ENCODE measurements around the gene ATP11B.
"Not testable (repeated sequence)": the region's sequence is repeated elsewhere in the genome, so short reads cannot be mapped to it uniquely, and the experiment has no call there.

Gene ATP11B

DNA sequence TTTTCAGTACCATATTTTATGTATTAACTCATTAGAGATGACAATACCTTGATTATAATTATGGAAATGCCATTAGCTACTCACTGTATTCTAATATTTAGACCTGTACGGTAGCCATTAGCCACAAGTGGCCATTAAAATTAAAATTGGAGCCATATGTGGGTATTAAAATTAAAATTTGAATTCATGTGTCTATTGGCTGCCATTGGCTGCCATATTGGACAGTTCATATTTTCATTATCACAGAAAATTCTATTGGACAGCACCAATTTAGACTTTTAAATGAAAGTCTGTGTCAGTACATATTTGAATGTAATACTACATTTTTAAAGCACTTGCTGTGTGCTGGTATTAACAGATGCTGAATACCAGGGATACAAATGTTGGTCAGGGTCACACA, 3.0 kb downstream of the ATP11B start:
- DNase-seq, result no peak

DNA sequence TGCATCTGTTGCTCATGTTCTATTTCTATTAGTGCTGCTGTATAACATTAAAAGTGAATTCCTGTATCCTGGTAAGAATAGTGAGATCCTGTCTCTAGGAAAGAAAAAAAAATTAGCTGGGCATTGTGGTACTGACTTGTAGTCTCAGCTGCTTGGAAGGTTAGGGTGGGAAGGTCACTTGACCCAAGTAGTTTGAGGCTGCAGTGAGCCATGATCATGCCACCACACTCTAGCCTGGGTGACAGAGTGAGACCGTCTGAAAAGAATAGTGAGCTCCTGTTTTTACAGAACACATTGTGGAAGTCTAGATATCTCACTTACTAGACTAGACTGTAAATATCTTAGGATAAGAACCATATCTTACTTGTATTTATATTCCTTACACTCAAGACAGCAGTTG, 4.6 kb downstream of the ATP11B start:
- DNase-seq, result no peak

GRCh38 chr3:182799143-182799542, 5.8 kb downstream of the ATP11B start:
- not testable (repeated sequence) for DNase-seq

GRCh38 chr3:182800508-182800907, 7.2 kb downstream of the ATP11B start:
- DNase-seq, result no peak

- no peak for DNase-seq
Measured at GRCh38 chr3:182802413-182803390, 9.4 kb downstream of the ATP11B start.

- no peak for DNase-seq
Measured at GRCh38 chr3:182803596-182803995, 10.3 kb downstream of the ATP11B start.

GRCh38 chr3:182807061-182807460, 13.8 kb downstream of the ATP11B start:
- no peak for DNase-seq

DNA sequence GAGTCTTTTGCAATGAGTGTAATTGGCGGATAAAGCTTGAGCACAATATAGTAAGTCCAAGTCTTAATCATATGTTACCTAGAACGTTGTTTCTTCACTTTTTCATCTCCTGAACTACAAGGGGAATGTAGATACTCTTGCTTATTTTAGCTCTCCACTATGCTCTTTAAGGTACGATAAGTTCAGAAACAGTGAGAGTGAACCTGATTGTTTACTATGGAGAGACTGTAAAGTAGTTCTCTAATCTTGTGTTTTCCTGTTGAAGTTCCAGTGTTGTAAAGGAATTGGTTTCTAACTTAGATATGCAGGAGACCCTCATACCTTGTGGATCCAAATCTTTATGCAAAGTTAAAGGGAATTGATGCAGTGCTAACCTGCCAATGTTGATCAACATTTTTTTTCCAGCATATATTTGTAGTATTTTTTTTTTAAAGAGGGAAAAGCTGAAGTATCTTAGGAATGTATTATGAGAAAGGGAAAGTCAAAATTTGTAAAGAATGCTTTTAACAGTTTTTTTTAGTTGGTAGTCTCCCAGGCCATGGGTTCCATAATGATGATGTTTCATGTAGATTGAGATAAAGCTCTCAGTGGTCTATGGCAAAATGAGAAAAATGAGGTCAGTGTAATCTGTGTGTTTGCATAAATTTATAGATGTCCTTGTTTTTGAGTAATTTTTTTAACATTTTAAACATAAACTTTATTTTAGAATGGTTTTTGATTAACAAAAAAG, 14.9 kb downstream of the ATP11B start:
- no peak for DNase-seq

- no peak for DNase-seq
Measured at GRCh38 chr3:182809531-182809930, 16.2 kb downstream of the ATP11B start.

DNA sequence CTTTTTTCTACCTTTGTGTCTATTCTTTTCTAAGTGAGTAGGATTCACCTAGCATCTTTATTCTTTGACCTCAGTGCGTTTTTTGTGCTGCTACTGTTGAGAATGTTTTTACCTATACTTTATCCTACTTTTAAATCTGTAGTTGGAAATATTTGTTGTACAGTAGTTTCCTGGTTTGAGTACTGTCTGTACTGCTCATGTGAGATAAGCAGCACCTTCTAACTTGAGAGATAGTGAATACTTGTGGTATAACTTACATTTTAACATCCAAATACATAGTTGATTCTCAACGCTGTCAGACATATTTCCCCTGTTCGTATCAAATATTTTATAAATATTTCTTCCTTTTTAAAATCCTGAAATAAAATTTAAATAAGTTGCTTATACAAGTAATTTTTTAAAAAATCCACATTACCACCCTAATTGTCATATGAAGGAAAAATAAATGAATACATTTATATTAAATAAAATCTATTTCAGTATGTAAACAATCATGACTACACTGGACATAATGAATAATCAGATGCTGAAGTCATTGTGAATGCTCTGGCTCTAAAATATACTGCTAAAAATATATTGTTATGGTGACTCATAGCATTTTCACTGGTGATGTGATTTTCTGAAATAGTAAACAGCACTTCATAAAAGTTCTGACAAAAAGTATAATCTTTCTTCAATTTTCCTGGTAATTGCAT, 17.4 kb downstream of the ATP11B start:
- DNase-seq, result no peak

DNA sequence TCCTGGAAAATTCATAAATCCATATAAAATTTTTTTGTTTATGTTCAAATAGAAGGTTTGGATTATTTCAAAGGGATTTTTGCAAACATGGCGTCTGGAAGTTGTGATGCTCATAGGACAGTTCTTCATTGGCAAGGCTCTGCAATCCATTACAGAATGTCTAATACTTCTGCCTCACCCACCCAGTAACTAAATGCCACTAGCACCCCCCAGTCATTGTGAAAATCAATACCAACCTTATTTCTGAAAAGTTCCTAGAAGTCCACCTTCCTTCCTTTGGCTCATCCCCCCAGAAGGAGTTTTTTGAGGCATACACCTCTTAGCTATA, 17.9 kb downstream of the ATP11B start:
- no peak for DNase-seq

- no peak for DNase-seq
Measured at GRCh38 chr3:182812123-182812522, 18.8 kb downstream of the ATP11B start.

- no peak for DNase-seq
Measured at GRCh38 chr3:182814419-182815062, 21.2 kb downstream of the ATP11B start.

DNA sequence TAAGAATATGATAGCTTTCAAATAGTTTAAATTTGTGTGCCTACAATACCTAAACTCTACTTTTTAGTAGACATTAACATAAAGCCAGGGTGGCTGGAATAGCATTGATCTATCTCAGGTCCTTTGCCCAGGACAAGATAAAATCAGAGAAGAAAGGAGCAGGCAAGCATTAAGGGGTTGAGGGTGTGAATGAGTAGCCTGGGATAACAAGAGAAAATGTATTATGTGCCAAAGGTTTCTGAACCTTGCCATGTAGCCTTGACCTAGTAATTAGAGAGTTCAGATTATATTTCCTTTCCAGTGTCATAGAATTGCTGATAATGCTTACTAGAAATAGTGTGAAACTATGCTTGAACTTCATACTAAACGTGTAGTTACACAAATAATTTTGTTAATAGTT, 22.9 kb downstream of the ATP11B start:
- no peak for DNase-seq

DNA sequence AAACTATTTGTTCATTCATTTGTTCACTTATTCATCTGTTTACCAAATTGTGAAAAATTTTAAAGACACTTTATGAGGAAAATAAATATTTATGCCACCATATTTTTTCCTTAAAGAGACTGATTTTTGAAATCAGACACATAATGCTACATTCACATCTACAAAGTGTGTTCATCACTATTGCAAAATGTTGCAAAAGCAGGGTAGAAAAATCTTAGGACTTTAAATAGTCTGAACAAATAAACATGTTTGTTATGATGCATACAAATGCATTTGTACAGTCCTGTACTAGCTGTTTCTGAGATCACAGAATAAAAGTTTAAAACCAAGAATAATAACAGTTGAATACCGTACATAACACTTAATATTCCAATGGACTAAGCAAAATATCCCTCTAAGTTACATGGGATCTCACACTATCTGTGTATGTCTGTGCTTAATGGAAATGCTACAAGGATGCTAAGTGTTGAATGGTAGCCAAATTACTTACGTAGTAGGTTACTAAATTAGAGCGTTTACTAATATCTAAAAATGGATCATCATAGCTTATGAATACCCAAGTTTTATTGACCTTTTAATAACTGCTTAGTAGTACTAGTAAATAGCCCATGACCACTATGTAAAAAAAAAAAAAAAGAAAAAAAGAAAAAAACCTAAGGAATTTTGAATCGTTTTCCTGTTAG, 25.1 kb downstream of the ATP11B start:
- no peak for DNase-seq

GRCh38 chr3:182821221-182821981, 28.1 kb downstream of the ATP11B start:
- no peak for DNase-seq

DNA sequence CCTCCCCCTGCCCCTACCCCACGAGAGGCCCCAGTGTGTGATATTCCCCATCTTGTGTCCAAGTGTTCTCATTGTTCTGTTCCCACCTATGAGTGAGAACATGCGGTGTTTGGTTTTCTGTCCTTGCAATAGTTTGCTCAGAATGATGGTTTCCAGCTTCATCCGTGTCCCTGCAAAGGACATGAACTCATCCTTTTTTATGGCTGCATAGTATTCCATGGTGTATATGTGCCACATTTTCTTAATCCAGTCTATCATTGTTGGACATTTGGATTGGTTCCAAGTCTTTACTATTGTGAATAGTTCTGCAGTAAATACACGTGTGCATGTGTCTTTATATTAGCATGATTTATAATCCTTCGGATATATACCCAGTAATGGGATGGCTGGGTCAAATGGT, 29.0 kb downstream of the ATP11B start:
- not testable (repeated sequence) for DNase-seq

DNA sequence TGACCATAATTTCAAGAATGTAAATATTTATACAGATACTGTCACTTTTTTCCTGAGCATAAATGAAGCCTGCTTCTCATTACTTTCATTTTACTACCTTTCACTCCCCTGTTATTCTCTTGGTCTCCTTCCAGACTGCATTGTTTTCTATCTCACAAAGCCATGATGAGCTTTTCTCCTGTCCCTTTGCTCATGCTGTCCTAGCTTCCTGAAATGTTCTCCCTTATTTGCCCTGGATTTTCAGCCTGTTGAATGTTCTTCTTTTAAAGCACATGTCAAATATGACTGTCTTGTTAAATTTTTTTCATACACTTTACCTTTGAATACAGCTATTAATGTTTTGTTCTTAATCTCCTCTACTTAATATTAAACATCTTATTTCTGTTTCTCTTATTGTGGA, 31.7 kb downstream of the ATP11B start:
- no peak for DNase-seq

GRCh38 chr3:182829761-182830405, 36.6 kb downstream of the ATP11B start:
- no peak for DNase-seq

DNA sequence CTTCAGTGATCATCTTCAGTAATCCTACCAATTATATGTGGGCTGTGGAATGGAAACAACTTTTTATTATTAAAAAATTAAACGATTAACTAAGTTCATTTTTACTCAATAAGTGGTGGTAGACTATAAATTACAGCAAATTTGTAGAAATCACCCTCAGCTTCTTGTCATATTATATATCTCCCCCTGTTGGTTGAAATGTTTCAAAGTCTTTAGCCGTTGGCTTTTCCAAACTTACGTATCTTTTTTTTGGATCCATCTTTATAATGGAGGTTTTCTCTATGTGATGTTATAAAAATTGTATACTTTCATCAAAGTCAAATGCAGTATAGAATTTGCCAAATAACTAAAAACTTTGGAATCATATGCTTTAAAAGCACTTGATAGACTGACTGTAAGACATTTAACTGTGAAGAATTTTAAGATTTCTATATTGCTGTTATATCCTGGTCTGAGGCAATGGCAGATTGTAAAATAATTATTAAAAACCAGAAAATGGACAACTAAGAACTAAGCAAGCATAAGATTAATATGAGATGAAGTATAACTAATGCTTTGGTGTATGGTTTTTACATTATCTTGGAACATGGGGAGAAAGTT, 44.7 kb downstream of the ATP11B start:
- DNase-seq, result no peak

DNA sequence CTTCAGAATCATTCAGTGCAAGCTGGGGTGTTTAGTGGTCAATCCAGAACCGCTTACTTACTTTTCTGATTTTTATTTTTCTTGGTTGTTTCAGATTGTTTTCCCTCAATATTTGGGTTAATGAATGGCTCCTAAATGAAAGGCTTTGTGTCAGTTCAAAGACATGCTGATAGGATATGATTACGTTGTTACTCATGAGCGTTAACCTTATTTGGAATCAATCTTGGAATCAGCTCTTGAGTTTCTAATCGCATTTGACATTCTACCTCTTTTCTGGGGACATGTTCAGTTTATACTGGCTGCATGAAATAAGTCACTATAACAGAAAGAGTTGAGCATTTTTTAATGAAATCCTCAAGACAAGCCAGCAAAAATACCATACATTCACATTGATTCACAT, 50.2 kb downstream of the ATP11B start:
- no peak for DNase-seq

All from activated naive CD4-positive, alpha-beta T cell (primary cell).